Activated CD8-positive, alpha-beta T cell treated with anti-CD3 and anti-CD28 coated beads, Interleukin-2, amount 10 ng/mL, durations not matched to agents 7 days and 5 days (primary cell): Measurements from ENCODE around the gene RAI1. TPM values are rescaled to one million over a fixed set of nuclear protein-coding genes. Genes with fewer than 3 reads are reported as not detected.

Source experiments
- ATAC-seq: fragments of 150-1000 bp; cut with Tn5 transposase; one replicate; pipeline ENCODE4 v1.10.0; 2021; ENCODE audit warnings: moderate library complexity
- CTCF ChIA-PET: fragments of 350-600 bp; sonication (Branson Sonifier 250); formaldehyde crosslinking; loops from one replicate; lab custom pipeline; 2021; ENCODE audit warnings: antibody characterized with exemption; lab: Charles Lee
- POLR2A ChIA-PET: fragments of 350-600 bp; sonication (Branson Sonifier 250); formaldehyde crosslinking; loops from one replicate; lab custom pipeline; 2021; ENCODE audit warnings: antibody characterized with exemption; lab: Charles Lee
- DNase-seq: peaks from one replicate; pipeline ENCODE4 v3.0.0-alpha.2; 2020
- H3K27ac Mint-ChIP-seq: one replicate; pipeline ENCODE4 v1.8.0; 2021; ENCODE audit warnings: mild to moderate bottlenecking, mixed read lengths
- H3K27me3 Mint-ChIP-seq: one replicate; pipeline ENCODE4 v1.8.0; 2021; ENCODE audit warnings: low read depth, mixed read lengths
- H3K36me3 Mint-ChIP-seq: one replicate; pipeline ENCODE4 v1.8.0; 2021; ENCODE audit warnings: low read depth, mixed read lengths
- H3K4me1 Mint-ChIP-seq: one replicate; pipeline ENCODE4 v1.8.0; 2021; ENCODE audit warnings: low read depth, mixed read lengths
- H3K4me3 Mint-ChIP-seq: one replicate; pipeline ENCODE4 v1.8.0; 2021; ENCODE audit warnings: mild to moderate bottlenecking, mixed read lengths
- H3K9me3 Mint-ChIP-seq: one replicate; pipeline ENCODE4 v1.8.0; 2022; ENCODE audit warnings: mixed read lengths; ENCODE audit not compliant: insufficient read depth
- total RNA-seq, 2 experiments: library from RNA; stranded (reverse); gene quantifications; one replicate each; pipeline ENCODE4 v1.2.3, GENCODE V29; 2021

RAI1 gene
- total RNA-seq, 2 experiments from 2014 or later = 24.4 to 24.6 TPM

GRCh38 chr17:17702449-17703139 is 21.3 kb downstream of the RAI1 start:
- H3K36me3 Mint-ChIP-seq = no peaks in the 10 kb centered on the region
- DNase-seq (no peak), ATAC-seq (no peak)
- H3K4me3 Mint-ChIP-seq = no peak overlapping the region
- H3K27ac Mint-ChIP-seq = no peak overlapping the region
- CTCF ChIA-PET = no interaction called here
- no peaks in the 10 kb centered on the region for H3K9me3 Mint-ChIP-seq
- POLR2A ChIA-PET = no interaction called here
- H3K27me3 Mint-ChIP-seq = no peaks in the 10 kb centered on the region
- peaks cover 16% of the 10 kb centered on the region for H3K4me1 Mint-ChIP-seq

GRCh38 chr17:17703140-17703919 is 22.1 kb downstream of the RAI1 start:
- POLR2A ChIA-PET = no interaction called here
- no peak overlapping the region for H3K27ac Mint-ChIP-seq
- H3K36me3 Mint-ChIP-seq = no peaks in the 10 kb centered on the region
- peaks cover 14% of the 10 kb centered on the region for H3K4me1 Mint-ChIP-seq
- no peak overlapping the region for H3K4me3 Mint-ChIP-seq
- ATAC-seq = no peak
- no peaks in the 10 kb centered on the region for H3K9me3 Mint-ChIP-seq
- no peak for DNase-seq
- no peaks in the 10 kb centered on the region for H3K27me3 Mint-ChIP-seq
- CTCF ChIA-PET = no interaction called here

GRCh38 chr17:17704931-17705330 is 23.7 kb downstream of the RAI1 start:
- ChIA-PET POLR2A (interaction anchor here (0.8 kb wide), 1 partner anchor 9 kb away, joined by 3 read pairs; no protein-coding TSS in a partner anchor), CTCF (no interaction called here)
- Mint-ChIP-seq H3K9me3 (no peaks in the 10 kb centered on the region), H3K36me3 (no peaks in the 10 kb centered on the region), H3K4me1 (peaks cover 8% of the 10 kb centered on the region), H3K27ac (no peak overlapping the region), H3K4me3 (no peak overlapping the region), H3K27me3 (no peaks in the 10 kb centered on the region)
- ATAC-seq (no peak), DNase-seq (no peak)

- CTCF ChIA-PET = interaction anchor here (1.0 kb wide), 1 partner anchor 11 kb away, joined by 3 read pairs; no protein-coding TSS in a partner anchor
- ATAC-seq = no peak
- H3K27me3 Mint-ChIP-seq = no peaks in the 10 kb centered on the region
- no peaks in the 10 kb centered on the region for H3K36me3 Mint-ChIP-seq
- no peak overlapping the region for H3K4me3 Mint-ChIP-seq
- DNase-seq = no peak
- H3K4me1 Mint-ChIP-seq = peaks cover 5% of the 10 kb centered on the region
- POLR2A ChIA-PET = no interaction called here
- H3K9me3 Mint-ChIP-seq = no peaks in the 10 kb centered on the region
- H3K27ac Mint-ChIP-seq = no peak overlapping the region
Measured at GRCh38 chr17:17706140-17707060, 25.1 kb downstream of the RAI1 start.

GRCh38 chr17:17708295-17708694 is 27.0 kb downstream of the RAI1 start:
- Mint-ChIP-seq H3K4me1 (peaks cover 16% of the 10 kb centered on the region), H3K4me3 (no peak overlapping the region), H3K9me3 (no peaks in the 10 kb centered on the region), H3K36me3 (no peaks in the 10 kb centered on the region), H3K27me3 (no peaks in the 10 kb centered on the region), H3K27ac (no peak overlapping the region)
- CTCF ChIA-PET = no interaction called here
- POLR2A ChIA-PET = no interaction called here
- DNase-seq (no peak), ATAC-seq (no peak)

- CTCF ChIA-PET = no interaction called here
- Mint-ChIP-seq H3K4me3 (no peak overlapping the region), H3K36me3 (no peaks in the 10 kb centered on the region), H3K9me3 (no peaks in the 10 kb centered on the region), H3K27me3 (no peaks in the 10 kb centered on the region), H3K27ac (no peak overlapping the region), H3K4me1 (peaks cover 18% of the 10 kb centered on the region)
- POLR2A ChIA-PET = no interaction called here
- ATAC-seq = no peak
- DNase-seq = no peak
Measured at GRCh38 chr17:17708816-17709215, 27.6 kb downstream of the RAI1 start.

- POLR2A ChIA-PET = no interaction called here
- Mint-ChIP-seq H3K4me1 (peaks cover 24% of the 10 kb centered on the region), H3K9me3 (no peaks in the 10 kb centered on the region), H3K27ac (no peak overlapping the region), H3K36me3 (no peaks in the 10 kb centered on the region), H3K27me3 (no peaks in the 10 kb centered on the region), H3K4me3 (no peak overlapping the region)
- CTCF ChIA-PET = no interaction called here
- ATAC-seq (no peak), DNase-seq (no peak)
Measured at GRCh38 chr17:17709815-17710321, 28.6 kb downstream of the RAI1 start.

- H3K4me1 Mint-ChIP-seq = peaks cover 24% of the 10 kb centered on the region
- H3K36me3 Mint-ChIP-seq = no peaks in the 10 kb centered on the region
- H3K4me3 Mint-ChIP-seq = no peak overlapping the region
- no peak for DNase-seq
- no peak overlapping the region for H3K27ac Mint-ChIP-seq
- H3K27me3 Mint-ChIP-seq = no peaks in the 10 kb centered on the region
- ATAC-seq = no peak
- POLR2A ChIA-PET = no interaction called here
- CTCF ChIA-PET = no interaction called here
- no peaks in the 10 kb centered on the region for H3K9me3 Mint-ChIP-seq
Measured at GRCh38 chr17:17710355-17710727, 29.1 kb downstream of the RAI1 start.

- peaks cover 24% of the 10 kb centered on the region for H3K4me1 Mint-ChIP-seq
- CTCF ChIA-PET = no interaction called here
- no peak overlapping the region for H3K27ac Mint-ChIP-seq
- H3K36me3 Mint-ChIP-seq = no peaks in the 10 kb centered on the region
- H3K4me3 Mint-ChIP-seq = no peak overlapping the region
- H3K27me3 Mint-ChIP-seq = no peaks in the 10 kb centered on the region
- POLR2A ChIA-PET = no interaction called here
- no peak for ATAC-seq
- H3K9me3 Mint-ChIP-seq = no peaks in the 10 kb centered on the region
- no peak for DNase-seq
Measured at GRCh38 chr17:17710728-17711541, 29.7 kb downstream of the RAI1 start.

- Mint-ChIP-seq H3K27me3 (no peaks in the 10 kb centered on the region), H3K9me3 (no peaks in the 10 kb centered on the region), H3K4me3 (no peak overlapping the region), H3K27ac (no peak overlapping the region), H3K36me3 (no peaks in the 10 kb centered on the region), H3K4me1 (peaks cover 25% of the 10 kb centered on the region)
- no peak for ATAC-seq
- POLR2A ChIA-PET = no interaction called here
- CTCF ChIA-PET = no interaction called here
- DNase-seq = no peak
Measured at GRCh38 chr17:17711641-17712162, 30.4 kb downstream of the RAI1 start.
